K562 (cell line): ENCODE results near the gene TAS2R20. TPM values are rescaled to one million over a fixed set of nuclear protein-coding genes. Genes with fewer than 3 reads are reported as not detected.

Source experiments
- ATAC-seq: fragments of 200-7000 bp; cut with Tn5 transposase; 3 replicates; pipeline ENCODE4 v1.9.1; 2020; ENCODE audit warnings: moderate library complexity
- BruUV-seq: library from RNA; stranded (reverse); fragments of 400-500 nt; replicated peaks from 2 replicates; lab custom pipeline; 2021; lab: Mats Ljungman, UMichigan
- CTCF ChIA-PET: fragments of 300-600 bp; formaldehyde crosslinking; extraction: SDS; loops from one replicate; lab custom pipeline; 2021; ENCODE audit warnings: low intra/inter-chr PET ratio; lab: Yijun Ruan, JAX
- POLR2A ChIA-PET: fragments of 300-600, 350-650 bp; sonication (Branson Sonifier 250); formaldehyde crosslinking; extraction: SDS; loops from one replicate; lab custom pipeline; 2021; ENCODE audit warnings: antibody characterized with exemption, inconsistent platforms; lab: Yijun Ruan, JAX
- DNase-seq, 4 experiments: peaks; one replicate each; pipeline versions ENCODE4 v3.0.0 to v3.0.0-alpha.2; 2011 to 2018; ENCODE audit warnings: low spot score in 3 of 4, mixed read lengths in 3 of 4; ENCODE audit errors: extremely low read depth in 1 of 4
- FAIRE-seq: peaks from 2 replicates; lab custom pipeline; 2011; peaks lifted over from hg19 to GRCh38; lab: Jason Lieb, UNC
- H2AFZ ChIP-seq: 2 replicates; pipeline ENCODE4 v1.6.0; 2011; ENCODE audit warnings: low read depth, low read length, control low read depth, inconsistent platforms
- H3K27ac ChIP-seq: fragments of 200-600 bp; 3 replicates; pipeline ENCODE4 v1.8.0; 2011; ENCODE audit warnings: low read depth, mild to moderate bottlenecking, control low read depth, inconsistent platforms, low read length, moderate library complexity, mixed read lengths; ENCODE audit errors: extremely low read depth
- H3K27me3 ChIP-seq, 2 experiments: fragments of 300-600 bp in 1 of 2; 2 replicates in 1 of 2; 3 replicates in 1 of 2; pipeline versions ENCODE4 v1.6.0 to v1.8.0; 2011; ENCODE audit warnings: inconsistent platforms in 2 of 2, low read length in 2 of 2, mild to moderate bottlenecking in 1 of 2, mixed read lengths in 1 of 2, moderate library complexity in 1 of 2; ENCODE audit not compliant: control insufficient read depth in 2 of 2, insufficient read depth in 2 of 2
- H3K36me3 ChIP-seq: fragments of 300-600 bp; 3 replicates; pipeline ENCODE4 v1.8.0; 2011; ENCODE audit warnings: mild to moderate bottlenecking, low read length, inconsistent platforms; ENCODE audit not compliant: control insufficient read depth, insufficient read depth
- H3K4me1 ChIP-seq, 2 experiments: fragments of 200-600 bp in 1 of 2; replicated peaks in 1 of 2; 2 replicates in 1 of 2; 3 replicates in 1 of 2; pipeline versions ENCODE4 v1.5.1 to v1.8.0; 2011; ENCODE audit warnings: inconsistent platforms in 2 of 2, low read length in 2 of 2, mild to moderate bottlenecking in 1 of 2, mixed read lengths in 1 of 2, moderate library complexity in 1 of 2; ENCODE audit not compliant: control insufficient read depth in 2 of 2, insufficient read depth in 2 of 2
- H3K4me2 ChIP-seq: 2 replicates; pipeline ENCODE4 v1.6.1; 2011; ENCODE audit warnings: low read length, control low read depth, inconsistent platforms, mixed read lengths; ENCODE audit not compliant: insufficient read depth
- H3K4me3 ChIP-seq: fragments of 200-600 bp; sonication (generic), shearing (Covaris generic); 2 replicates; pipeline ENCODE4 v1.5.1; 2016; ENCODE audit warnings: control low read depth, inconsistent platforms
- H3K79me2 ChIP-seq: fragments of 200-600 bp; 3 replicates; pipeline ENCODE4 v1.8.0; 2011; ENCODE audit warnings: low read length, inconsistent platforms; ENCODE audit not compliant: control insufficient read depth, insufficient read depth
- H3K9ac ChIP-seq, 2 experiments: 2 replicates each; pipeline versions ENCODE4 v1.6.0 to v1.6.1; 2011; ENCODE audit warnings: low read depth in 2 of 2, low read length in 2 of 2, control low read depth in 1 of 2, inconsistent platforms in 1 of 2, mild to moderate bottlenecking in 1 of 2, mixed read lengths in 1 of 2; ENCODE audit not compliant: insufficient read depth in 1 of 2
- H3K9me1 ChIP-seq: one replicate; pipeline ENCODE4 v1.6.0; 2011; ENCODE audit warnings: inconsistent platforms, mild to moderate bottlenecking, low read length, moderate library complexity; ENCODE audit not compliant: control insufficient read depth, insufficient read depth
- H3K9me3 ChIP-seq: replicated peaks from 2 replicates; pipeline ENCODE4 v1.5.1; 2011; ENCODE audit warnings: low read depth, low read length, inconsistent platforms; ENCODE audit not compliant: control insufficient read depth, insufficient read depth
- H4K20me1 ChIP-seq: replicated peaks from 2 replicates; pipeline ENCODE4 v1.6.1; 2011; ENCODE audit warnings: low read length, inconsistent platforms, mixed read lengths; ENCODE audit not compliant: control insufficient read depth, insufficient read depth
- HIVEP1 ChIP-seq: fragments of 250-450 bp; sonication (Bioruptor Pico); IDR thresholded peaks from 2 replicates; pipeline ENCODE4 v1.4.0; 2020; ENCODE audit warnings: mild to moderate bottlenecking
- JUNB ChIP-seq: fragments of 450-650 bp; formaldehyde crosslinking; conservative IDR thresholded peaks from 2 replicates; pipeline ENCODE4 v1.4.0; 2020; ENCODE audit warnings: mild to moderate bottlenecking
- MTF1 ChIP-seq: fragments of 250-450 bp; sonication (Bioruptor Pico); IDR thresholded peaks from 2 replicates; pipeline ENCODE4 v1.9.0; 2021; ENCODE audit warnings: moderate library complexity, mild to moderate bottlenecking, inconsistent platforms, borderline replicate concordance
- RAD21 ChIP-seq, 2 experiments: fragments of 250-450 bp in 1 of 2; fragments of 450-650 bp in 1 of 2; sonication (Bioruptor Pico) in 1 of 2; formaldehyde crosslinking in 1 of 2; IDR thresholded peaks in 1 of 2; conservative IDR thresholded peaks in 1 of 2; 2 replicates each; pipeline versions ENCODE4 v1.4.0 to v1.8.0; 2020 to 2022; ENCODE audit warnings: mild to moderate bottlenecking in 2 of 2, moderate library complexity in 1 of 2
- SMAD1 ChIP-seq: fragments of 150-350 bp; IDR thresholded peaks from 2 replicates; pipeline ENCODE4 v1.6.1; 2014; ENCODE audit warnings: low read length, low read depth; ENCODE audit not compliant: partially characterized antibody
- TGIF2 ChIP-seq: sonication (generic); formaldehyde crosslinking; IDR thresholded peaks from 2 replicates; pipeline ENCODE4 v1.8.1; 2022; ENCODE audit warnings: mild to moderate bottlenecking, missing genetic modification reagents, moderate library complexity
- WHSC1 ChIP-seq: IDR thresholded peaks from one replicate; pipeline ENCODE4 v1.6.1; 2012; ENCODE audit warnings: low read length, control low read depth, inconsistent platforms
- ZKSCAN8 ChIP-seq: fragments of 200-800 bp; sonication (Bioruptor generic); IDR thresholded peaks from 2 replicates; pipeline ENCODE4 v1.6.1; 2016; ENCODE audit warnings: missing genetic modification characterization, missing compliant biosample characterization
- in situ Hi-C: fragments of 300-500 bp; cut with MboI; formaldehyde crosslinking; loops from 4 replicates; pipeline ENCODE4 v1.15.0; 2018; ENCODE audit warnings: inconsistent platforms, mixed read lengths
- intact Hi-C: fragments of 100-400 bp; cut with micrococcal nuclease; formaldehyde crosslinking; loops from 2 replicates; pipeline ENCODE4 v1.14.2; 2022
- polyA plus RNA-seq, 8 experiments: library from polyadenylated mRNA; depleted of rRNA in 4 of 8; stranded (reverse) in 5 of 8; unstranded in 3 of 8; fragments of >200 nt; fragmentation: Nextera tagmentation in 2 of 8; fragmentation: Illumina TruSeq in 1 of 8; extraction: Ambion mirVana in 2 of 8; extraction: Trizol in 1 of 8; gene quantifications; 2 replicates each; pipeline versions ENCODE4 v1.2.1 to v1.2.3, GENCODE V29; 2011 to 2014; ENCODE audit warnings: inconsistent platforms in 1 of 8, missing spikeins in 1 of 8
- total RNA-seq, 7 experiments: library from RNA; depleted of rRNA in 6 of 7; stranded (reverse); fragments of >200 nt in 6 of 7; fragmentation: Illumina TruSeq in 2 of 7; extraction: Trizol in 2 of 7; gene quantifications; 2 replicates each; pipeline versions ENCODE4 v1.2.1 to v1.2.3, GENCODE V29; 2011 to 2021; ENCODE audit warnings: low replicate concordance in 1 of 7
- TF ChIP-seq, protein P1 (sequence below): fragments of 450-650 bp; formaldehyde crosslinking; IDR thresholded peaks from 2 replicates; pipeline ENCODE4 v1.4.0; 2022; ENCODE audit warnings: missing genetic modification characterization
- TF ChIP-seq, protein P2 (sequence below): sonication (generic); formaldehyde crosslinking; IDR thresholded peaks from 2 replicates; pipeline ENCODE4 v1.8.0; 2022; ENCODE audit warnings: missing genetic modification reagents, mild to moderate bottlenecking, moderate library complexity, borderline replicate concordance

TAS2R20 gene
- total and polyA plus RNA-seq, 9 of the 15 experiments (the other 6 are each of a cell fraction or from before 2014, with no cell fraction given): 0.07 to 2.3 (median 0.77) TPM

DNA sequence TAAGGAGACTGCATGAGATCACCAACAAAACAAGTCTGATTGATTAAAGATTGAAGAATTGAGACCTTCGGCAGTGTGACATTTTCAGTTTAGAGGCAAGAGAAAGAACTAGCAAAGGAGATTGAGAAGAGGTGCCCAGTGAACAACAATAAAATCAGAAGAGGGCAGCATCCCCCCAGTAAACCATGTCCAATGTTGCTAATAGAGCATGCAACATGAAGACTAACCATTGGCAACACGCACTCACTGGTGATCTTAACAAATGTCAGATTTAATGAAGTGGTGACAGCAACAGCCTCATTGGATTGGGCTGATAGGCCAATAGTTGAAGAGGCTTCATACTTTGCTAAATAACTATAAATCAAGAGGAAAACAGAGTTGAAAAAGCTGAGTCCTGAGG, 38.3 kb downstream of the TAS2R20 start (continued):
- peak in 1 of 2 experiments; percentile 21; a peak in 1 of 4 replicates for TF ChIP-seq RAD21 (CRISPR knock-in tag; conservative IDR thresholded peaks at IDR 0.05 in 1 of 2, IDR thresholded peaks at IDR 0.05 in 1 of 2)
- TF ChIP-seq, protein P1, sequence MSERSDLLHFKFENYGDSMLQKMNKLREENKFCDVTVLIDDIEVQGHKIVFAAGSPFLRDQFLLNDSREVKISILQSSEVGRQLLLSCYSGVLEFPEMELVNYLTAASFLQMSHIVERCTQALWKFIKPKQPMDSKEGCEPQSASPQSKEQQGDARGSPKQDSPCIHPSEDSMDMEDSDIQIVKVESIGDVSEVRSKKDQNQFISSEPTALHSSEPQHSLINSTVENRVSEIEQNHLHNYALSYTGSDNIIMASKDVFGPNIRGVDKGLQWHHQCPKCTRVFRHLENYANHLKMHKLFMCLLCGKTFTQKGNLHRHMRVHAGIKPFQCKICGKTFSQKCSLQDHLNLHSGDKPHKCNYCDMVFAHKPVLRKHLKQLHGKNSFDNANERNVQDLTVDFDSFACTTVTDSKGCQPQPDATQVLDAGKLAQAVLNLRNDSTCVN: no peak
- no peak for TF ChIP-seq WHSC1
- no peak for TF ChIP-seq ZKSCAN8

DNA sequence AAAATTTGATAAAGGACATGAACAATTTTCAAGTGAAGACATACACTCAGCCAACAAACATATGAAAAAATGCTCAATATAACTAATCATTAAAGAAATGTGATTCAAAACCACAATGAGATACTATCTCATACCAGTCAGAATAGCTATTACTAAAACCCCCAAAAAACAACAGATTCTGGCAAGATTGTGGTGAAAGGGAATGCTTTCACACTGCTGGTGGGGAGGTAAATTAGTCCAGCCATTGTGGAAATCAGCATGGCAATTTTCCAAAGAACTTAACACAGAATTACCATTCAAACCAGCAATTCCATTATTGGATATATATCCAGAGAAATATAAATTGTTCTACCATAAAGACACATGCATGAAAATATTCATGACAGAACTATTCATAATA, 40.4 kb downstream of the TAS2R20 start:
- H3K27me3 ChIP-seq: no peaks in the 10 kb centered on the region
- in situ Hi-C loops: no loop called here
- H4K20me1 ChIP-seq: no peaks in the 10 kb centered on the region
- H3K9me3 ChIP-seq: no peaks in the 10 kb centered on the region
- no peak for TF ChIP-seq JUNB (CRISPR knock-in tag)
- TF ChIP-seq TGIF2 (CRISPR knock-in tag): no peak
- TF ChIP-seq MTF1: no peak
- TF ChIP-seq, protein P2, sequence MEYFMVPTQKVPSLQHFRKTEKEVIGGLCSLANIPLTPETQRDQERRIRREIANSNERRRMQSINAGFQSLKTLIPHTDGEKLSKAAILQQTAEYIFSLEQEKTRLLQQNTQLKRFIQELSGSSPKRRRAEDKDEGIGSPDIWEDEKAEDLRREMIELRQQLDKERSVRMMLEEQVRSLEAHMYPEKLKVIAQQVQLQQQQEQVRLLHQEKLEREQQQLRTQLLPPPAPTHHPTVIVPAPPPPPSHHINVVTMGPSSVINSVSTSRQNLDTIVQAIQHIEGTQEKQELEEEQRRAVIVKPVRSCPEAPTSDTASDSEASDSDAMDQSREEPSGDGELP (CRISPR knock-in tag): no peak
- TF ChIP-seq SMAD1: no peak
- no peak for TF ChIP-seq HIVEP1
- TF ChIP-seq, all 486 proteins: peak for 0
- no peak overlapping the region for H3K4me2 ChIP-seq
- ChIA-PET CTCF (no interaction called here), POLR2A (no interaction called here)
- FAIRE-seq (no peak), ATAC-seq (no peak), DNase-seq (no peak)
- no TSS peak for BruUV-seq
- H3K4me3 ChIP-seq: no peak overlapping the region
- H3K79me2 ChIP-seq: no peaks in the 10 kb centered on the region
- H3K4me1 ChIP-seq: no peaks in the 10 kb centered on the region
- no peaks in the 10 kb centered on the region for H3K36me3 ChIP-seq
- no peaks in the 10 kb centered on the region for H3K9me1 ChIP-seq
- H3K27ac ChIP-seq: no peak overlapping the region
- no peak overlapping the region for H3K9ac ChIP-seq
- intact Hi-C loops: no loop called here
- no peak overlapping the region for H2AFZ ChIP-seq
